Memory B cell (primary cell): Measurements from ENCODE around the gene MYEOV.

Experiments
- ATAC-seq: fragments of 150-1000 bp; cut with Tn5 transposase; 2 replicates; pipeline ENCODE4 v1.10.0; 2021; ENCODE audit warnings: low read depth, mild to moderate bottlenecking, moderate library complexity
- DNase-seq, 2 donors: peaks; one replicate each; pipeline ENCODE4 v3.0.0; 2022; ENCODE audit warnings: low spot score in 2 of 2
- H3K27ac Mint-ChIP-seq: one replicate; pipeline ENCODE4 v1.8.0; 2022; ENCODE audit warnings: mild to moderate bottlenecking, moderate library complexity, mixed read lengths
- H3K27me3 Mint-ChIP-seq: one replicate; pipeline ENCODE4 v1.8.0; 2022; ENCODE audit warnings: mixed read lengths
- H3K36me3 Mint-ChIP-seq: one replicate; pipeline ENCODE4 v1.8.0; 2022; ENCODE audit warnings: mild to moderate bottlenecking, mixed read lengths
- H3K4me1 Mint-ChIP-seq: one replicate; pipeline ENCODE4 v1.8.0; 2022; ENCODE audit warnings: mixed read lengths
- H3K4me3 Mint-ChIP-seq: one replicate; pipeline ENCODE4 v1.8.0; 2022; ENCODE audit warnings: mild to moderate bottlenecking, moderate library complexity, mixed read lengths
- H3K9me3 Mint-ChIP-seq: one replicate; pipeline ENCODE4 v1.8.0; 2022; ENCODE audit warnings: mixed read lengths

MYEOV gene

DNA sequence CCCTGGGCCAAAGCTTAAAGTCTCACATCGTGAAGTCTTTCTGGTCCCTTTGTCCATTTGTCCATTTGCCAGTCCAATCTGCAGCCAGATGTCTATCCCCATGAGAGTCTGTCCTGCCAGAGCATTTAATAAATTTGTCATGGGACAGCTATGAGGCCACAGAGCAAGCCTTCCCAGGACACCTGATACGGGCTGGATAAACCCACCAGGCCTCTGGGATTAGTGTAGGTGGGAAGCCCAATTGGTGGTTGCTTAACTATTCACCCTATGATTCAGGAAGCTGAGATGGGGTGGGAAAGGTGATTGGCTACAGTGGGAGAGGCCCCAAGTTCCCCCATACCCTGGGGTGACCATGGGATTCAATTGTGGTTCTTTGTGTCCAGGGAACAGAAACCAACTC lies 39.9 kb downstream of the MYEOV start:
- H3K9me3 Mint-ChIP-seq: no peaks in the 10 kb centered on the region
- H3K36me3 Mint-ChIP-seq: peaks cover 2% of the 10 kb centered on the region
- no peak overlapping the region for H3K4me3 Mint-ChIP-seq
- no peak overlapping the region for H3K27ac Mint-ChIP-seq
- no peak for DNase-seq
- no peak for ATAC-seq
- H3K27me3 Mint-ChIP-seq: no peaks in the 10 kb centered on the region
- H3K4me1 Mint-ChIP-seq: peaks cover 12% of the 10 kb centered on the region

DNA sequence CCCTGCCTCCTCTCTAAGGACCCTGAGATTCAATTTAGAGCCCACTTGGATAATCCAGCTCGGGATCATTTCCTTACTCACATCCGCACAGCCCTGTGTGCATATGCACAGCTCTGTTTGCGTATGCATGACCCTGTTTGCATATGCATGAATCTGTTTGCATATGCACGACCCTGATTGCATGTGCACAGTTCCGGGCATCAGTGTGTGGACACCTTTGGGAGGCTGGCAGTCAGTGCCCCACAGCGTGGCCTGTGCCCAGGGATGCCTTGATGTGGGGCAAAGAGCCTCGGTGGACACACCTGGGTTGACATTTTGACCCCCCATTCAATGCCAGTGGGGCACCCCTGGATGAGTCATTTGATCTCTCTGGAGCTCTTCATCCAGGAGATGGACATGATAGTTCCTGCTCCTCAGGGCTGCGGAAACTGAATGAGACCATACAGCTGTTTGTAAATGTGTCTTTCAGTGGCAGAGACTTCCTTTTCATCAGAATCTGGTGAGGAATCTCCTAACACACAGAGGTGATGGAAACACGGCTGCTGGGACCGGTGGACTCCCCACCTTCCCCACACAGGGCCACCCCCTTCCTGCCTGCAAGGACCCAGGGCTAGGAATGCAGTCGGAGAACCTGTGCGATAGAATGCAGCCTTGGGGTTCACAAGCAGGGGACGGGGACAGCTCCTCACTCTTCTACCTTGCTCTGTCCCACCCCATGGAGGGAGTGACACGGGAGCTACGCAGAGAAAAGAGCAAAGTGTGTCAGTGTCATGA lies 41.2 kb downstream of the MYEOV start:
- H3K27me3 Mint-ChIP-seq: no peaks in the 10 kb centered on the region
- ATAC-seq (no peak), DNase-seq (no peak)
- peaks cover 4% of the 10 kb centered on the region for H3K36me3 Mint-ChIP-seq
- H3K9me3 Mint-ChIP-seq: peaks cover 3% of the 10 kb centered on the region
- H3K27ac Mint-ChIP-seq: no peak overlapping the region
- no peak overlapping the region for H3K4me3 Mint-ChIP-seq
- peaks cover 12% of the 10 kb centered on the region for H3K4me1 Mint-ChIP-seq

DNA sequence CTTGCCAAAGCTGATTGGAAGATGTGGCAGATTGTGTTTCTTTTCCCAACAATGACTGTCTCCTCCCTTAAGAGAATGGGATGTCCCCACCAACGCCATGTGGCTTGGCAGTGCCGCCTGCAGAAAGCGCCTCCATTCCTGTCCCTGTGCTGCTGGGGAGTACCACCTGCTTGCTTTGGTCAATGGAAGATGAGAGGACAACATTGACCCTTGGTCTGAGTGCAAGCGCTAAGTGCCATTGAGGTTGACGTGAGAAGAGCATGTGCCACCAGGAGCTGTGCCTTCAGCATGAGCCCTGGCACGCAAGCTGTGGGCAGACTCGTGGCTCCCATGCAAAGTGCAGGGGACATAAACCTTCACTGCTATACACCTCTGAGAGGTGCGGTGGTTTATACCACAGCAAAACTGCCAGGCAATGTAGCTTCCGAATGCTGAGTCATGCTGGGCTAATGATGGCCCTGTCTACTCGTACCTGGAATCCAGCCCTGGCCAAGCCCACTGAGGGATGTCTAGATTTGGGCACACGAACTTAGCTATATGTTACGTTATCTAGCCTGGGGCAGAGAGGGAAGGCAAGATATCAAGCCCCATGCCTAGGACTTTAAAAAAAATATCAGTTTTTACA lies 41.9 kb downstream of the MYEOV start:
- Mint-ChIP-seq H3K27ac (no peak overlapping the region), H3K36me3 (peaks cover 4% of the 10 kb centered on the region), H3K4me3 (no peak overlapping the region), H3K9me3 (peaks cover 3% of the 10 kb centered on the region), H3K27me3 (peaks cover 1% of the 10 kb centered on the region), H3K4me1 (peaks cover 12% of the 10 kb centered on the region)
- ATAC-seq (no peak), DNase-seq (no peak)

DNA sequence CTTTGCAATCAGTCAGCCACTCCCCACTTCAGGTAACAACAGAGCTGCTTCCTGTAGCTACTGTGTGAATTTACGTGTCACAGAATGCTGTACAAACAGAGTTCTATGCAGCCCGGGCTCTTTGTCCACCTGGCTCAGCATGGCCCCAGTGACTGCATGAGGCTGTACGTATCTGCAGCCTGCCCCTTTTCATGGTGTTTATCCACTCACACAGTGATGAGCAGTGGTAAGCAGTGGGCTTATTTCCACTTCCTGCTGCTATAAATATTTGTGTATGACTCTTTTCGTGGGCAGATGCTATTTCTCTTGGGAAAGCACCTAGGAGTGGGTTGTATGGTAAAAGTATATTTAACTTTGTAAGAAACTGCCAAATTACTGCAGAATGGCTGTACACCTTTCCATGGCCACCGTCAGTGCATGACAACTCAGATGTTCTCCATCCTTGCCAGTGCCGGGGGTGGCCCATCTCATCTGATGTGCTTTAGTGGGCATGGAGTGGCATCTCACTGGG lies 43.3 kb downstream of the MYEOV start:
- peaks cover 3% of the 10 kb centered on the region for H3K9me3 Mint-ChIP-seq
- peak overlapping the region; percentile 8 for H3K4me3 Mint-ChIP-seq
- H3K27ac Mint-ChIP-seq: no peak overlapping the region
- ATAC-seq (peak; percentile 84), DNase-seq (no peak)
- H3K27me3 Mint-ChIP-seq: peaks cover 2% of the 10 kb centered on the region
- H3K36me3 Mint-ChIP-seq: peaks cover 2% of the 10 kb centered on the region
- peaks cover 12% of the 10 kb centered on the region for H3K4me1 Mint-ChIP-seq

DNA sequence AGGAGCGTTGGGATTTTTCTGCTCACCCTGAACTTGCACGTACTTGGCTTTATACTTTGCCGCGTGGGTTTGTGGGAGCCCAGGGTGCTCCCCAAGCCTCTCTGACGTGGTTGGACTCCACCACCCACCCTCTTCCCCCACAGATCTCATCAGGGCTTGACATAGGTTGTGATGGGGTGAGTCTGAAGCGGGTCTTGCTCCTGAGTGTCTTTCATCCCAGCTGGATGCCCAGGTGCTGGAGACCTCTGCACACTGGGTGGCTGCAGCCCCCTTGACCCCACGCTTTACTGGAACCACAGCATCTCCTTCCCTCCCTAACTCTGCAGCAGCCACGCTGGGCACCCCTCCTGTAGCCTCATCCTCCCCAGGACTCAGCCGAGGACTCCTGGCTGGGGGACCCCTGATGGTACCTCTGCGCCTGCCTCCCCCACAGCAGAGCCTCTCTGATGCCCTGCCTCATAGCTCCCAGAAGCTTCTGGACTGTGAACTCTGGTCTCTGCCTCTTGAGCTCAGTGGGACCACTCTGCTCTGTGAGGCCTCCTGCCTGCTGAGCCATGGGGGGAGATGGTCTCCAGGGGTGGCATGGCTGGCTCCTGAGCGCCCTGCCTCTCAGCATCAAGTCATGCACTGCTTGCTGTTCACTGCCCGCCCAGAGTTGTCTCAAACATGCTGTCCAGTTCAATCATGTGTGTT lies 45.2 kb downstream of the MYEOV start:
- Mint-ChIP-seq H3K4me3 (no peak overlapping the region), H3K4me1 (peaks cover 12% of the 10 kb centered on the region), H3K9me3 (peaks cover 3% of the 10 kb centered on the region), H3K27ac (no peak overlapping the region), H3K36me3 (peaks cover 2% of the 10 kb centered on the region), H3K27me3 (peaks cover 3% of the 10 kb centered on the region)
- DNase-seq: peak in 1 of 2 donors; percentile 6
- ATAC-seq: no peak

DNA sequence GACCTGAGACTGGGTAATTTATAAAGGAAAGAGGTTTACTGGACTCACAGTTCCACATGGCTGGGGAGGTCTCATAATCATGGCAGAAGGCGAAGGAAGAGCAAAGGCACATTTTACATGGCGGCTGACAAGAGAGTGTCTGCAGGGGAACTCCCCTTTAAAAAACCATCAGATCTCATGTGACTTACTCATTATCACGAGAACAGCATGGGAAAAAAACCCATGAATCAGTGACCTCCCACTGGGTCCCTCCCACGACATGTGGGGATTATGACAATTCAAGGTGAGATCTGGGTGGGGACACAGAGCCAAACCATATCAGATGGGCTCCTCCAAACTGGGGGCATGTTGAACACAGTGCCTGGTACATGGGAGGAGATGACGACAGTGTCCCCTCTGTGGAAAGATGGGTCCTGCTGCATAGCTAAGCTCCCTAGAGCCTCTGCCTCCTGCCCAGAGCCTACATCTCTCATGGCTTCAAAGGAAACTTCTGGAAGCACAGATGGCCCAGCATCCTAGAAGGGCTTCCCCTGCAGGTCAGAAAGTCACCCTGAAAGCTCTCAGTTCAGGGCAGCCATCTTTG lies 46.1 kb downstream of the MYEOV start:
- DNase-seq: no peak
- ATAC-seq: no peak
- Mint-ChIP-seq H3K4me3 (no peak overlapping the region), H3K36me3 (peaks cover 3% of the 10 kb centered on the region), H3K4me1 (peaks cover 12% of the 10 kb centered on the region), H3K9me3 (peaks cover 3% of the 10 kb centered on the region), H3K27me3 (peaks cover 3% of the 10 kb centered on the region), H3K27ac (no peak overlapping the region)

DNA sequence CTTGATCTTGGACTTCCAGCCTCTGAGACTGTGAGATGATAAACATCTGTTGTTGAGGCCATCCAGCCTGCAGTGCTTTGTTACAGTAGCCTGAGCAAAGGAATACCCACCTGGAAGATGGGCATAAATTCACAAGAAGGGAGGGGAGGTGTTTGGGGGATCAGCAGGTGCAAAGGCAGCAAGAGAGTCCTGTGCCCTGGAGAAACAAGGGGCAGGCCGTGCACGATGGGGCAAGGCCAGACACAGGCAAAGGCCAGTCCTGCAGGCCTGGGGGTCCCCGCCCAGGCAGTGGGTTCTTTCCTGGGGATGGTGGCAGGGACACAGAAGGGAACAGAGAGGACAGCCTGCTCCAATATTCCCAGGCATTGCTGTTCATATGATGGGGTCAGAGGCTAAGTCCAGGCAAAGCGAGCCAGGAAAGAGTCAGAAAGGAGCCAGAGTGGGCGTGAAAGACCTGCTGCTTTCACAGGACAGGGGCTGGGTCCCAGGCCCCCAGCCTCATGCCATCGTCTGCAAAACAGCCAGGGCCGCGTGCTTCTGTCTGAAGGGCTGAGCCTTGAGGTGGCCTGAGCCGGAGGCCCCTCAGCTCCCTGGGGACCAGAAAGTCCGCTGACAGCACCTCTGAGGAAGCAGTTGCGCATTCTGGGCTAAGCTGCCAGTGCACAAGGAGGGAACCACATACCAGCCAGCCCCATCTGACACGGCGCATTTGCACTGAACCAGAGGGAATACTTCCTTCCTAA lies 48.8 kb downstream of the MYEOV start:
- no peak overlapping the region for H3K4me3 Mint-ChIP-seq
- H3K27me3 Mint-ChIP-seq: peaks cover 3% of the 10 kb centered on the region
- H3K9me3 Mint-ChIP-seq: peaks cover 4% of the 10 kb centered on the region
- H3K27ac Mint-ChIP-seq: no peak overlapping the region
- H3K36me3 Mint-ChIP-seq: peaks cover 3% of the 10 kb centered on the region
- DNase-seq (peak in 1 of 2 donors; percentile 6), ATAC-seq (no peak)
- H3K4me1 Mint-ChIP-seq: peaks cover 2% of the 10 kb centered on the region

DNA sequence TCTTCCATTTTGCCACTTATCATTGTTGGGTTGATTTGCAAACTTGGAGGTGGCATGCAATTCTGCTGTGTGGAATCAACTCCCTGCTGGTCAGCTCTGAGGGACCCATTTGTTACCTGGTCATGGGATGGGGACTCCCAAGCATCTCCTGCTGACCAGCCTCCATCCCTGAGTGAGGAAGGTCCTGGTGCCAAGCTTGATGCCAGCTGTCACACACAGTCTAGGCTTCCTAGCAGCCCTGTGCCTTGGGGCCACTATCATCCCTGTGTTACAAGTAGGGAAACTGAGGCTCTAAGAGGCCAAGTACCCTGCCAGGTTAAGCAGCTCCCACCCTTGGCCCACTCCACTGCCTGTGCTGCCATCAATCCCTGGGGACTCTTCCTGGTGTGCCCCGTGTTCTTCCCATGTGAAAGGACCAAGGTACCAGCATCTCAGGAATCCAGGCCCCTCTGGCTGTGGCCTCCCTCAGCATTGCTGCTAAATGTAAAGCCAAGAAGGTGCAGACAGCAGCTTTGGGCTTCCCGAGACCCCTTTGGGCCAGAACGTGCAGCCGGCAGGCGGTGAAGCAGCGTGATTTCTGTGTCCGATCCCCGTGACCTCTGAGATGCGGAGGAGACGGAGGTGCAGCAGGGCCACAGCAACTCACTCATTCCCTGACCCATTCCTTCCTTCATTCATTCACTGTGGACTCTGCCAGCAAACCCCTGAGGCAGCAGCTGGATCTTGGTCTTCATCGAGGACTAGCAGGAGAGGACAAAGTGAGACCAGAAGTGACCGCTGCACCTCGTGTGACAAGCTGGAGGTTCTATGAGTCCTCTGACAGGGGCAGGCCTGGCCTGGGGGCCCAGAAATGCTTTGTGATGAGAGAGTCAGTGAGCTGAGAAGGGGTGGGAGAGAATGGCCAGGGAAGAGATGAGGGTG lies 49.7 kb downstream of the MYEOV start:
- no peaks in the 10 kb centered on the region for H3K4me1 Mint-ChIP-seq
- H3K27ac Mint-ChIP-seq: no peak overlapping the region
- peaks cover 5% of the 10 kb centered on the region for H3K36me3 Mint-ChIP-seq
- ATAC-seq: no peak
- H3K9me3 Mint-ChIP-seq: peaks cover 5% of the 10 kb centered on the region
- peak in 1 of 2 donors; percentile 8 for DNase-seq
- H3K4me3 Mint-ChIP-seq: no peak overlapping the region
- H3K27me3 Mint-ChIP-seq: peaks cover 3% of the 10 kb centered on the region

DNA sequence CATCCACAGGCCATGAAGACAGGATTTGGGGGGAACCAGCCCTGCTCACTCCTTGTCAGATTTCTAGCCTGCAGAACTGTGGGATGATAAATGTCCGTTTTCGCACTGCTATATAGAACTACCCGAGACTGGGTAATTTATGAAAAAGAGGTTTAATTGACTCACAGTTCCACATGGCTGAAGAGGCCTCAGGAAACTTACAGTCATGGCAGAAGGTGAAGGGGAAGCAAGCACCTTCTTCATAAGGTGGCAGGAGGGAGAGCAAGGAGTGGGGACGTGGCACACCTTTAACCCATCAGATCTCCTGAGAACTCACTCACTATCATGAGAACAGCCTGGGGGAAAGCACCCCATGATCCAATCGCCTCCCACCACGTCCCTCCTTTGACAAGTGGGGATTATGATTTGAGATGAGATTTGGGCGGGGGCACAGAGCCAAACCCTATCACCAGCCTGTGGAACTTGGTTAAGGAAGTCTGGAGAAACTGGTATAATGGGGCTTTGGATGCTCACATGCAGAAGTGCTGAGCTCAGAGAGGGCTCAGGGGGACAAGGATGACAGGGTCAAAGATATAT lies 50.7 kb downstream of the MYEOV start:
- Mint-ChIP-seq H3K36me3 (peaks cover 7% of the 10 kb centered on the region), H3K9me3 (peaks cover 7% of the 10 kb centered on the region), H3K27ac (no peak overlapping the region), H3K27me3 (peaks cover 3% of the 10 kb centered on the region), H3K4me3 (no peak overlapping the region), H3K4me1 (no peaks in the 10 kb centered on the region)
- no peak for ATAC-seq
- DNase-seq: no peak
